ENCODE measurements around the gene PPP1R37. TPM values are rescaled to one million over a fixed set of nuclear protein-coding genes. Genes with fewer than 3 reads are reported as not detected.

Gene PPP1R37
- total and polyA plus RNA-seq, 4 donors = 1.8 to 10.4 (median 9.3) TPM

- no peak for TF ChIP-seq RXRA (IDR thresholded peaks at IDR 0.05)
- TF ChIP-seq GABPA (IDR thresholded peaks at IDR 0.05 in 1 of 2, conservative IDR thresholded peaks at IDR 0.05 in 1 of 2) = no peak
- no peak for TF ChIP-seq CTCF (IDR thresholded peaks at IDR 0.05; ENCODE audit: low read depth, low read length, missing input control)
- TF ChIP-seq RAD21 (IDR thresholded peaks at IDR 0.05) = no peak
- Histone ChIP-seq H3K9me3 (ENCODE audit: control insufficient read depth in 4 of 4, low read length in 3 of 4) (no peaks in the 10 kb centered on the region), H3K27me3 (ENCODE audit: control insufficient read depth in 4 of 4, insufficient read depth in 4 of 4, low read length in 3 of 4) (no peaks in the 10 kb centered on the region), H3K4me3 (ENCODE audit: low read depth in 1 of 3, low read length in 3 of 3) (no peak overlapping the region), H3K36me3 (ENCODE audit: control insufficient read depth in 4 of 4, insufficient read depth in 3 of 4, low read depth in 1 of 4, low read length in 3 of 4) (no peaks in the 10 kb centered on the region), H3K9ac (ENCODE audit: low read depth in 1 of 2, low read length in 2 of 2) (no peak overlapping the region), H3K4me1 (ENCODE audit: control insufficient read depth in 4 of 4, insufficient read depth in 4 of 4, low read length in 3 of 4) (peaks cover 0 to 4% (median 0%) of the 10 kb centered on the region in 4 donors), H3K27ac (ENCODE audit: low read depth in 1 of 2, low read length in 2 of 2) (no peak overlapping the region)
- DNase-seq (ENCODE audit: low spot score) = no peak
- 88% methylated on average over 21 of the region's 21 CpGs for WGBS
Observed at GRCh38 chr19:45170146-45171106, 77.4 kb downstream of the PPP1R37 start.

- Histone ChIP-seq H3K4me1 (ENCODE audit: control insufficient read depth in 4 of 4, insufficient read depth in 4 of 4, low read length in 3 of 4) (peaks cover 0 to 4% (median 0%) of the 10 kb centered on the region in 4 donors), H3K9me3 (ENCODE audit: control insufficient read depth in 4 of 4, low read length in 3 of 4) (no peaks in the 10 kb centered on the region), H3K27me3 (ENCODE audit: control insufficient read depth in 4 of 4, insufficient read depth in 4 of 4, low read length in 3 of 4) (no peaks in the 10 kb centered on the region), H3K9ac (ENCODE audit: low read depth in 1 of 2, low read length in 2 of 2) (no peak overlapping the region), H3K27ac (ENCODE audit: low read depth in 1 of 2, low read length in 2 of 2) (no peak overlapping the region), H3K36me3 (ENCODE audit: control insufficient read depth in 4 of 4, insufficient read depth in 3 of 4, low read depth in 1 of 4, low read length in 3 of 4) (no peaks in the 10 kb centered on the region), H3K4me3 (ENCODE audit: low read depth in 1 of 3, low read length in 3 of 3) (no peak overlapping the region)
- TF ChIP-seq HNF4A (conservative IDR thresholded peaks at IDR 0.05) = no peak
- TF ChIP-seq RAD21 (IDR thresholded peaks at IDR 0.05) = no peak
- no peak for TF ChIP-seq ZBTB33 (IDR thresholded peaks at IDR 0.05)
- TF ChIP-seq NR2F2 (IDR thresholded peaks at IDR 0.05) = no peak
- 57% methylated on average over 7 of the region's 7 CpGs for WGBS
- no peak for DNase-seq (ENCODE audit: low spot score)
Observed at GRCh38 chr19:45171211-45171623, 78.2 kb downstream of the PPP1R37 start.

- Histone ChIP-seq H3K4me1 (ENCODE audit: control insufficient read depth in 4 of 4, insufficient read depth in 4 of 4, low read length in 3 of 4) (peaks cover under 1 to 7% (median 2%) of the 10 kb centered on the region in 4 donors), H3K4me3 (ENCODE audit: low read depth in 1 of 3, low read length in 3 of 3) (no peak overlapping the region), H3K36me3 (ENCODE audit: control insufficient read depth in 4 of 4, insufficient read depth in 3 of 4, low read depth in 1 of 4, low read length in 3 of 4) (no peaks in the 10 kb centered on the region), H3K9me3 (ENCODE audit: control insufficient read depth in 4 of 4, low read length in 3 of 4) (no peaks in the 10 kb centered on the region), H3K27me3 (ENCODE audit: control insufficient read depth in 4 of 4, insufficient read depth in 4 of 4, low read length in 3 of 4) (no peaks in the 10 kb centered on the region), H3K27ac (ENCODE audit: low read depth in 1 of 2, low read length in 2 of 2) (no peak overlapping the region), H3K9ac (ENCODE audit: low read depth in 1 of 2, low read length in 2 of 2) (no peak overlapping the region)
- 76% methylated on average over 4 of the region's 4 CpGs for WGBS
- no peak for DNase-seq (ENCODE audit: low spot score)
- no peak for TF ChIP-seq REST (IDR thresholded peaks at IDR 0.05)
- TF ChIP-seq GABPA (IDR thresholded peaks at IDR 0.05 in 1 of 2, conservative IDR thresholded peaks at IDR 0.05 in 1 of 2) = no peak
- TF ChIP-seq JUND (IDR thresholded peaks at IDR 0.05) = no peak
- no peak for TF ChIP-seq MAX (IDR thresholded peaks at IDR 0.05)
- no peak for TF ChIP-seq CTCF (IDR thresholded peaks at IDR 0.05; ENCODE audit: low read depth, low read length, missing input control)
- no peak for TF ChIP-seq FOXA1 (IDR thresholded peaks at IDR 0.05)
- TF ChIP-seq EGR1 (IDR thresholded peaks at IDR 0.05; ENCODE audit: low read depth in 2 of 2) = no peak
- no peak for TF ChIP-seq RAD21 (IDR thresholded peaks at IDR 0.05)
- no peak for TF ChIP-seq YY1 (IDR thresholded peaks at IDR 0.05)
- no peak for TF ChIP-seq TAF1 (conservative IDR thresholded peaks at IDR 0.05)
- no peak for TF ChIP-seq SP1 (IDR thresholded peaks at IDR 0.05)
- no peak for TF ChIP-seq RXRA (IDR thresholded peaks at IDR 0.05)
- no peak for TF ChIP-seq ATF3 (IDR thresholded peaks at IDR 0.05)
Observed at GRCh38 chr19:45172173-45172572, 79.2 kb downstream of the PPP1R37 start.
